Stomach (tissue), 4 donors: ENCODE measurements around the gene MIS18A.

Source experiments
- CTCF ChIP-seq, 7 experiments: fragments of 450-650 bp in 4 of 7; fragments of 200-600 bp in 3 of 7; sonication (generic) in 3 of 7; IDR thresholded peaks; one replicate each; pipeline ENCODE4 v1.5.1; 2016 to 2019; ENCODE audit warnings: antibody characterized with exemption in 7 of 7, control low read depth in 2 of 7, mild to moderate bottlenecking in 1 of 7
- EP300 ChIP-seq: sonication (generic); formaldehyde crosslinking; IDR thresholded peaks from one replicate; pipeline ENCODE4 v1.6.1; 2017; ENCODE audit warnings: antibody characterized with exemption
- POLR2A ChIP-seq, 4 donors: fragments of 450-650 bp; IDR thresholded peaks; one replicate each; pipeline ENCODE4 v1.6.1; 2016; ENCODE audit warnings: antibody characterized with exemption in 4 of 4, control low read depth in 2 of 4, mild to moderate bottlenecking in 1 of 4, moderate library complexity in 1 of 4

- TF ChIP-seq POLR2A (IDR thresholded peaks at IDR 0.05) (no peak), CTCF (IDR thresholded peaks at IDR 0.05) (no peak), EP300 (no peak)
Observed at GRCh38 chr21:32298148-32298559, 19.3 kb upstream of the MIS18A start.
